Measurements from ENCODE around the gene NTSR1.

Gene NTSR1

DNA sequence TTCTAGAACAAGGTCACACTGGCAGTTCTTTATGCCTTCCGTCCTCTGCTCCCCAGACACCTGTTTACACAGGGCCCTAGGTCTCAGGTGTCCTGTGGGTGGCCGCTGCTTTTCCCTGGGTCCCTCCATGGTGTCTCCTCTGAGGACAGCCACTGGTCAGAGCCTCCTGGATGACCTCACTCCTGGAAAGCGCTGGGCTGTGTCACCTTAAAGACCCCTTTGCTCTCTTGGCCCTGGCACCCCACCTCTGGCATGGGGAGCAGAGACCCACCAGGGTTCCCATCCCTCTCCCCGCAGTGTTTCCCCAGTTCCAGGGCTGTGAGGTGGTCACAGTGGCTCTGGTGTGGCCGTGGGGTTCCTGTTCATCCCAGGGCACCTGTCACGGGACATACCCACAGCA lies 33.9 kb downstream of the NTSR1 start:
- DNase-seq, result no peak

DNA sequence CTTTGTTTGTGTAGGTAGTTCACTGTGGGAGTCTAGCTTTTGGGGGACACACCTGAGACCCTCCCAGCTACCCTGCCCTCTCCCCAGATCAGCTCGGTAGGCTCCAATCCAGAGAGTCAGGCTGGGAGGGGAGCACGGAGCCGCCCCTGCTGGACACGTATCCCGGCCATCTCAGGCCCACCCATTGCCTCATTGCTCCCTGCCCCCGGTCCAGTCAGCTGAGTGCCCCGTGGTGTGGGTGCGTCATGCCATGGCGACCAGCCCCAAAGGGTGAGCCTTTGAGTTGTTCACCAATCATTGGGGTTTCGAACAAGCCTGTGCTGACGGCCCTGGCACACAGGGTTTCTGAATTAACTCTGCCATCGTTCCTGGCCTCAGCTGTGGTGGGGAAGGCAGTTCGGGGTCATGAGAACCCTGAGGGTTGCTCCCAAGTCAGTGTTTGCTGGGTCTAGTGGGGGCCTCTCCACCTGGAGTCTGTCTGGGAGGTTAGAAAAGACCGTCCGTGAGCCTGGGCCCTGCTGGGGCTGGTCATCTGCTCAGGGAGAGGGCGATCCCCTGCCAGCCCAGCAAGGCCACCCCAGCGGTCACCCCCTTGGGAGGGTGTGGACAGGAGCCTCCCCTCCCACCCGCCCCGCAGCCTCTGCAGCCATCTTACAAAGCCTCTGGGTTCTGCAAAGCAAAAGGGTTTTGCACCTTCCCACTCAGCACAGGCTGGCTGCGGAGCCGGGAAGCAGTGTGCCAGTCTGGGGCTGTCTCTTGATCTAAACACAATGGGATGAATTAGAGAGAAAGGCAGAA lies 34.5 kb downstream of the NTSR1 start:
- no peak for DNase-seq

DNA sequence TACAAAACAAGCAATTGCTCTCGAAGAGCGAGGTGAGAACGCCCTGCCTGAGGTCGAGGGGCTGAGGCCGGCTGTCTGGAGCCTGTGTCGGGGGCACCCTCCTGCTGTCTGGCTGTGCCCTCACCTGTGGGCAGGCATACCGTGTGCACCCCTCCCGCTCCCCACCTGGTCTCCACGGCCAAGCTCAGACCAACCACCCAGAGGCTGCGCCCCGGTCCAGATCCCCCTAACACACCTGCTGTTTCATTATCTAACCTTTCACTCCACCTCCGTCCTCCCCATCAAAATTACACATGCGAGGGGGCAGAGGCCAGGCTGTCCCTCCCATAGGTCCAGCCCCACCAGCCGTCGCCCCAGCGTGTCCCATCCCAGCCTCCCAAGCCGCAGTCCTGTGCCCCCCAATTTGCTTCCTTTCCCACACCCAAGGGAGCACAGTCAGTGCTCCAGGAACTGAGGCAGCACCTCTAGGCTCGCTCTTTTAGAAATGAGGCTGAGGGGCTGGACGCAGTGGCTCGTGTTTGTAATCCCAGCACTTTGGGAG lies 35.2 kb downstream of the NTSR1 start:
- no peak for DNase-seq

DNA sequence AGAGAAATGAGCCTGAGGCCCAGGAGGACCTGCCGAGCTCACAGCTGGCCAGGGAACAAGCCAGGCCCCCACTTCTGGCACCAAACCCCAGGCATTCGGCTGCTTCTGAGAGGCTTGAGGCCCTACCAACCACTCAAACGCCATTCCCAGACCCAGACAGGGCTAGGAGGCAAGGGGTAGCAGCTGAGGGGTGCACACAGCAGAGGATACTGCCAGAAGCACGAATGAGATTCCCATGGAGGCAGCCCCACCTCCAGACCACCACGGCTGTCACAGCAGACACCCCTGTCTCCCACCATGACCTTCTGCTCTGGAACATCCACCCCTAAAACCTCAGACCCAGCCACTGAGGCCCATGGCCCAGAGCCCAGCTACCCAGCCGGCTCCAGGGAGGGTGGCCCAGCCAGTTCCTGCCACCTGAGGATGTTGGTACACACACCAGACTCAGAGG lies 36.1 kb downstream of the NTSR1 start:
- no peak for DNase-seq

DNA sequence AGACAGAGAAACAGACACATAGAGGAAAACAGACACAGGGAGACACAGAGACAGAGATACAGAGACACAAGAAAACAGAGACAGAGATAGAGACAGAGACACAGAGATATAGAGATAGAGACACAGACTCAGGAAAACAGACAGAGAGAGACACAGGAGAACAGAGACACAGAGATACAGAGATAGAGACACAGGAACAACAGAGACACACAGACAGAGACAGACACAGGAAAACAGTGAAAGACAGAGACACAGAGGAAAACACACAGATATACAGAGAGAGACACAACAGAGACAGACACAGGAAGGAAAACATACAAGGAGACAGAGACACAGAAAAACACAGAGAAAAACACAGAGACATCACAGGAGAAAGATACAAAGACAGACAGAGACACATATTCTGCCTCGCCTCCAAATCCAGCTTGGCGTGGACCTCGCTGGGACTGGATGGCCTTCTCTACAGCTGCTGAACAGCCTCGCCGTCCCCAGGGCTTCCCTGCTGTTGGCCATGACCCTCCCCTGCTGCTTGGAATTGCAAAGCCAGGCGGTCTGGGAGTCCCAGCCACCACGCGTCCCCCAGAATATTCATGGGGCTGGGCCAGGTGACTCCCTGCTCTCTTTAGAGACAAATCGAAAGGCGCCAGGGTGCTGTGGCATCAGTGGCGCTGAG lies 36.8 kb downstream of the NTSR1 start:
- no peak for DNase-seq

DNA sequence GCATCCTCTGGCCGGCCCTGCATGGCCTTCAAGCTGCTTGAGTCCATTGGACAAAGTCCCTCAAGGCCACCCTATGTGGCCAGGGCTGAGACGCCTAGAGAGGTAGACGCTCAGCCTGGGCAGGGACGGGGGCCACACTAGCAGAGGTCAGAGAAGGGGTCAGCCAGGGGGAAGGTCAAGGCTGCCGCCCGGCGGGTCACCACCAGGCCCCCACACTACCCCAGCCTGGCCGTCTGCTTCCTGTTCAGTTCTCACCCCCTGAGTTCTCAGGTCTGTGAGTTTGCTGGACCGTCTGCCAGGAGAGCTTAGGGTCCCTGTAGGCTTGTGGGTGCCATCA lies 37.3 kb downstream of the NTSR1 start:
- no peak for DNase-seq

DNA sequence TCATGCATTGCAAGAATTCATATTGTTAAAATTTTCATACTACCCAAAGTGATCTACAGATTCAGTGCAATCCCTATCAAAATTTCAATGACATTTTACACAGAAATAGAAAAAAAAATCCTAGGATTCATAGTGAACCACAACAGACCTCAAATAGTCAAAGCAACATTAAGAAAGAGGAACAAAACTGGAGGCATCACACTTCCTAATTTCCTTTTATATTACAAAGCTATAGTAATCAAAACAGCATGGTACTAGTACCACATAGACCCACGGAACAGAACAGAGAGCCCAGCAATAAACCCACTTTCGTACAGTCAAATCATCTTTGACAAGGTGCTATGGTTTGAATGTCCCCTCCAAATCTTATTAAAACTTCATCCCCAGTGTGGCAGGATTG lies 39.7 kb downstream of the NTSR1 start:
- no peak for DNase-seq

DNA sequence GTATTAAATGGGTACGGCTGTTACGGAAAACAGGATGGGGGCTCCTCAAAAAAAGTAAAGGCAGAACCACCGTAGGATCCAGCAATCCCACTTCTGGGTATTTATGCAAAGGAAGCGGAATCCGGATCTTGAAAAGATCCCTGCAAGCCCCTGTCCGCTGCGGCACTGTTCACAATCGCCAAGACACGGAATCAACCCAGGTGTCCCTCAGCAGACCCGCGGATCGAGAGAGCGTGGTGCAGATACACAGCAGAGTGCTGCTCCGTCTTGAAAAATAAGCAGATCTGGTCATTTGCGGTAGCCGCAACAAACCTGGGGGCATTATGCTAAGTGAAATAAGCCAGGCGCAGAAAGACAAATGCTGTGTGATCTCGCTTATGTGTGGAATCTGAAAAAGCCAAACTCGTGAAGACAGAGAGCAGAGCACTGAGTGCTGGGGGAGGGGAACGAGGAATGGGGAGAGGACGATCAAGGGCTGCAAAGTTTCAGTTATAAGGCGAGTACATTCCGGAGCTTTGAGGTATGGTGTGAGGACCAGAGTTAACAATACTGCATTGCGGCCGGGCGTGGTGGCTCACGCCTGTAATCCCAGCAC lies 41.3 kb downstream of the NTSR1 start:
- no peak for DNase-seq

DNA sequence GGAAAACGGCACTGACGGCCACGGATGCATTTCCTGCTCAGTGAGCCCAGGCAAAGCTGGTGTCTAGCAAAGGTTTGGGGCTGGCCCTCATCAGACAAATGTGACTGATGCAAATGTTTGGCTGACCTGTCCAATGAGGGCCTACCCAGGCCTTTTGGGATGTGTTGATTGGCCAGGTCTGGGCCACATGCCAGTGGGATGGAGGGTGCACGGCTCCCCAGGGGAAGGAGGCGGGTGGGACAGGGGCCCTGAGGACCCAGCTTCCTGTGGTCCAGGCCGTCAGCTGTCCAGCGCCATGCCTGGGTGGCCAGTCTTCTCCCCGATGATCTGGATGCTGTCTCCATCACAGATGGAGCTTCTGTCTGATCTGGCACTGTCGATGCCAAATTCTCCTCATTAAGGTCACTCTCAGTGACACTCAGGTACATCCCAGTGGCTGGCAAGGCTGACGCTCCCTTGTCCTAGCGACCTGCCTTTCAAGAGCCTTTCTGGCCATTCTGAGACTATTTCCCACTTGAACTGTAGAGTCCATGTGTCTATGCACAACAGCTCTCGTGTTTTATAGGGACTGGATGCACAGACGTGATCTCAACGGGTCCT lies 43.0 kb downstream of the NTSR1 start:
- no peak for DNase-seq

DNA sequence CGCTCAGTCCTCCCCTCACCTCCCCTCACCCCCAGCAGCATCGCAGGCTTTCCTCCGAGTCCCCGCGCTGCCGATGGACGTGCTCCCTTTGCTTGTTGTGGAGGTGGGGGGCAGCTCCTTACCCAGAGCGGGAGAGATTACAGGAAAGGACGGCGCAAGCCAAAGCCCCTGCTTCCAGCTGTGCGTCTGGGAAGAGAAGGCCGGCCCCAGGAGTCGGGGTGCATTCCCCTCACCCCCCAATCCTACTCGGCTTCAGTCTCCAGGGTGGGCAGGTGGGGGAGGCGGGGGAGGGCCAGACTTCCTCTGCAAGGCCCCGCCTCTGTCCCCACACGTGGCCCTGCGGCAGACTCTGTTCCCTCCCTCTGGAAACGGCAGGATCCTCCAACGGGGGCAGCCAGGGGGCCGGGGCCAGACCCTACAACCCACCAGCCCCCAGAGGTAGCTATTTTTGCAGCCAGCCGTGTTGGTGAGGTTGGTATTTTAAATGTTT lies 43.6 kb downstream of the NTSR1 start:
- no peak for DNase-seq

DNA sequence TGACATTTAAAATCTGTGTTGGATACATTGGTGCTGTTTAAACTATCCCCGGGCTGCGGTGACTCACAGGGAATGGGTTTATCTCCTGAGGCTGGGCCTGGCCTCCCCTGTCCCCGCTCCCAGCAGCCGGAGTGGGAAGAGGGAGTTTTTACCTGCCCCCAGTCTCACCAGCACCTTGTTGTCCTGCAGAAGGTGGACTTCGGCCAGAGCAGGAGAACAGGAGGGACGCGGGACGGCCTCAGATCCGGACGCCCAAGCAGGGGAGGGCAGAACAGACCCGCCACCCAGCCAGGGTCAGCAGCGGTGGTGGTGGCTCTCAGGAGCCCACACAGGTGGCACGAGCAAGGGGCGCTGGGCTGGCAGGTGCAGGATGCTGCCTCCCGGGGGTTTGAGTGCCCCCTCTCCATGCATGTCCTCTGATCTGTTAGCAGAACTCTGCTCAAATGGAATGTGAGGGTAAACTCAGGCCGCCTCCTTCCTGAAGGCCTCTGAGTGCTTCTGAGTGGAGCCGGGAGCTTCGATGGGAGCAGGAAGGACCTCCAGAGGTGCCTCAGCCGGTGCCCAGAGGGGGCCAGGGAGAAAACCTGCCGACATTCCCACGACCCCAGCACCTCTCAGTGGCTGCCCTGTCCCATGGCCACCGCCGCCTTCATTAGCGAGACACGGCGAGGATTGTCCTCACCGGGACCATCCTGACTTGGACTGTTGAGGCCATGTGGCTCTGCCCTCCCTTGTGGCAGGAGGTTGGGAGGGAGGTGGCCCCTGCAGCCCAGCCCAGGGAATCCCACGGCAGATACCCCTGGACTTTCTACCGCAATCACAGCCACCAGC lies 44.2 kb downstream of the NTSR1 start:
- DNase-seq, result no peak

DNA sequence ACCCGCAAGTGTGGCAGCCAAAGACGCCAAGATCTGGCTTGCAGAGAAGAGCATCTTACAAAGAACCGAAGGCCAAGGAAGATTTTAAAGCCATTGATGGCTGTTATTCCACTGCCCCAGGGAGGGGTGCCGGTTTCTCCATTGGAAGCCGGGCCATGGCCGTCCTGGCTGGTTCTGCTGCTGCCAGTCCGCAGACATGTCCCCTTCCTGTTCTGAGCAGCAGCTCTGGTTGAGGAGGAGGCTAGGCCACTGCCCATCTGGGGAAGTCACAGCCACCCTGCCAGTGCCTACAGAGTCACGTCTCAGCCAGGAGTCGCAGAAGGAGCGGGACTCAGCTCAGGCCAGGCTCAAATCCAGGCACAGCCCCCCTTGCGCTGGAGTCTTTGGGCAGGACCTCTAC lies 45.0 kb downstream of the NTSR1 start:
- DNase-seq, result no peak

DNA sequence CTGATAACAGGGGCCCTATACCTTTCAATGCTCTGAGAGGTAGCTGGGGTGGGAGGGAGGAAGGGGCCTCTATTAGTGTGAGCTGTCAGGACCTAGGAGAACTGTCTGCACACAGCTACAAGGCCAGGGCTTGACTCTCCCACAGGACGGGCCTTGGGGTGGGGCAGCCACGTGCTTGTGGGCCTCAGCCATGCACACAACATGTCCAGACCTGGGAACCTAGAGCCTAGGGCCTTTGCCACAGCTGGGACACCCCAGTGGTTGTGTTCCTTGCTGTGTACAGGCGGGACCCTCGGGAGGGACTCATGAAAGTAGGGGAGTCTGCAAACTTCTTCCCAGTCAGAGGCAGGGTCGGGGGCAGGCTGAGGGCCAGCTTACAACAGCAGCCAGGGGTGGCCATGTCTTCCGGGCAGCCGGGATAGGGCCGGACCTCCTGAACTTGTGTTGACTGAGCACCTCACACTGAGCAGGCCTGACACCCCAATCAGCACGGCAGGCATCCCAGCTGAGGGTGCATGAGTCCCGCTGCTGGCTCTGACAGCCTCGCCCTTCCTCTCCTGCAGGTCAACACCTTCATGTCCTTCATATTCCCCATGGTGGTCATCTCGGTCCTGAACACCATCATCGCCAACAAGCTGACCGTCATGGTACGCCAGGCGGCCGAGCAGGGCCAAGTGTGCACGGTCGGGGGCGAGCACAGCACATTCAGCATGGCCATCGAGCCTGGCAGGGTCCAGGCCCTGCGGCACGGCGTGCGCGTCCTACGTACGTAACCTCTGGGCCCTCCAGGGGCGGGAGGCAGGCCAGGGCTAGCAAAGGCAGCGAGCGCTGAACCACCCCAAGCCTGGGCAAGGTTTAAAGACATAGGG lies 45.7 kb downstream of the NTSR1 start:
- DNase-seq, result no peak

DNA sequence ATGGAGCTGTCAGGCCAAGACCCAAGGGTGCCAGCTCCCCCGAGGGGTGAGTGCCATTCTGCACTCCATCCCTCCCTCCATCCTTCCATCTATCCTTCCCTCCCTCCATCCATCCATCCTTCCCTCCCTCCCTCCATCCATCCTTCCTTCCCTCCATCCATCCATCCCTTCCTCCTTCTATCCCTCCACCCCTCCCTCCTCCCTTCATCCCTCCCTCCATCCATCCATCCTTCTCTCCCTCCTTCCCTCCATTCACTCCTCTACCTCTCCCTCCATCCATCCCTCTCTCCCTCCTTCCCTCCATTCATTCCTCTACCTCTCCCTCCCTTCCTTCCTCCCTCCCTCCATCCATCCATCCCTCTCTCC lies 46.3 kb downstream of the NTSR1 start:
- DNase-seq, result no peak

DNA sequence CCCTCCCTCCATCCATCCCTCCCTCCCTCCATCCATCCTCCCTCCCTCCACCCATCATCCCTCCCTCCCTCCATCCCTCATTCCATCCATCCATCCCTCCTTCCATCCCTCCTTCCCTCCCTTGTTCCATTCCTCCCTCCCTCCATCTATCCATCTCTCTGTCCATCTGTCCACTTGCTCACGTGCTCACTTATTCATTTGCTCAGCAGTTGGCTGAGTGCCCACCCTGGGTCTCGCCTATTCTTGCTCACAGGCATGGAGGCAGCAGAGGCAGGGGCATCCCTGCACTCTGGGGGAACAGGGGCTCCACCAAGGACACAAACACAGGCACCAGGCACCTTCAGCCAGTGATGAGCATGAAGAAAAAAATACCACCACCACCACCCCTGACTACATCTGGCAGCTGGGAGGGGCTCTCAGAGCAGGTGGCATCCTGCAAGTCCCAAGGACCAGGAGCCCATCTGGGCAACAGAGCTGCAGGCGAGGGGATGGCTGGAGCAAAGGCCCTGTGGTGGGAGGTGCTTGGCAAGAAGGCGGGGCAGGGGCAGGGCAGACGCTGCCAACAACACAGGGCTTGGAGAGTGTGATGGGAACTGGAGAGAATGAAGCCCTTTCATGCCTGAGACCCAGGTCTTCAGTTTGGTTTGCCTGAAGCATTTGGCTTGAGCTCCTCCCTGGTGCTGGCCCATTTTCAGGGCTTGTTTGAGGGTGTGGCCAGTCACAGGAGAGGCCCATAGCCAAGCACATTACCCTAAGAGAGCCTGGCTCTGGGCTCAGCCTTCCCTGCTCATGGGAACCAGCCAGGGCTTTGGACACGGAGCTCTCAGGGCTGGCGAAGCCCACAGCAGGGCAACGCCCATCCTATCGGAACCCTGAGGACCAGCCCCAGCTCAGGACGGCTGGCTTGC lies 47.4 kb downstream of the NTSR1 start:
- no peak for DNase-seq

DNA sequence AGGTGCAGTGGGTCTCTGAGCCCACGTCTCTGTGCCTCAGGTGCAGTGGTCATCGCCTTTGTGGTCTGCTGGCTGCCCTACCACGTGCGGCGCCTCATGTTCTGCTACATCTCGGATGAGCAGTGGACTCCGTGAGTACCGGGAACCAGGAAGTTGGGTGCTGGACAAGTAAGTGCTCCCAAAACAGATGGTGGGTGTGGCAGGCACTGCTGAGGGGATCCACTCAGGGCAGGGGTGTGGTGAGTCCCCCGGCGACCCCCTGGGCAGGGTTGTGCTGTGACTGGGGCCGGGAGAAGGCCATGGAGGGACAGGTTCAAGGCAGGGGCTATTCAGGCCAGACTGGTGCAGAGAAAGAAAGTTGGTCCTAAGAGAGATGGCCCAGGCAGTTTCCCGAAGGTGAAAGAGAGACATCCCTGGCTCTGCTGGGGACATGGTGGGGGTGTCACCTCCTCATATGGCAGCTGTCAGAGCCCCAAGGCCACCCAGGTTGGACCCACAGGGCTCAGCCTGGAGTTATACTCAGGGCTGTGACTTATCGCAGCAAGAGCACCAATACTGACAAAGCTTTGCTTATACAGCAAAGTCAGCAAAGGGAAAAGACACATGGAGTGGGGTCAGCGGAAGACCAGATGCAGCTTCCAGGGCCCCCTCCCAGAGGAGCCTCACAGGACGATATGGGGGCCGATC lies 49.7 kb downstream of the NTSR1 start:
- no peak for DNase-seq

DNA sequence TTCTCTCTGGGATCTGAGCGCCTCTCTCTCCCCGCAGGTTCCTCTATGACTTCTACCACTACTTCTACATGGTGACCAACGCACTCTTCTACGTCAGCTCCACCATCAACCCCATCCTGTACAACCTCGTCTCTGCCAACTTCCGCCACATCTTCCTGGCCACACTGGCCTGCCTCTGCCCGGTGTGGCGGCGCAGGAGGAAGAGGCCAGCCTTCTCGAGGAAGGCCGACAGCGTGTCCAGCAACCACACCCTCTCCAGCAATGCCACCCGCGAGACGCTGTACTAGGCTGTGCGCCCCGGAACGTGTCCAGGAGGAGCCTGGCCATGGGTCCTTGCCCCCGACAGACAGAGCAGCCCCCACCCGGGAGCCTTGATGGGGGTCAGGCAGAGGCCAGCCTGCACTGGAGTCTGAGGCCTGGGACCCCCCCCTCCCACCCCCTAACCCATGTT lies 51.4 kb downstream of the NTSR1 start:
- no peak for DNase-seq

DNA sequence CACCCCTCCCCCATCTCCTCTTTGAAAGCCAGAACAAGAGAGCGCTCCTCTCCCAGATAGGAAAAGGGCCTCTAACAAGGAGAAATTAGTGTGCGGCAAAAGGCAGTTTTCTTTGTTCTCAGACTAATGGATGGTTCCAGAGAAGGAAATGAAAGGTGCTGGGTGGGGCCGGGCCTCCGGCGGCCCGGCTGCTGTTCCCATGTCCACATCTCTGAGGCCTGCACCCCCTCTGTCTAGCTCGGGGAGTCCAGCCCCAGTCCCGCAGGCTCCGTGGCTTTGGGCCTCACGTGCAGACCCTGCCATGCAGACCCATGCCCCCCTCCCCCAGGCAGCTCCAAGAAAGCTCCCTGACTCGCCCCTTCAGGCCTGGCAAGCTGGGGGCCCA lies 51.8 kb downstream of the NTSR1 start:
- no peak for DNase-seq

DNA sequence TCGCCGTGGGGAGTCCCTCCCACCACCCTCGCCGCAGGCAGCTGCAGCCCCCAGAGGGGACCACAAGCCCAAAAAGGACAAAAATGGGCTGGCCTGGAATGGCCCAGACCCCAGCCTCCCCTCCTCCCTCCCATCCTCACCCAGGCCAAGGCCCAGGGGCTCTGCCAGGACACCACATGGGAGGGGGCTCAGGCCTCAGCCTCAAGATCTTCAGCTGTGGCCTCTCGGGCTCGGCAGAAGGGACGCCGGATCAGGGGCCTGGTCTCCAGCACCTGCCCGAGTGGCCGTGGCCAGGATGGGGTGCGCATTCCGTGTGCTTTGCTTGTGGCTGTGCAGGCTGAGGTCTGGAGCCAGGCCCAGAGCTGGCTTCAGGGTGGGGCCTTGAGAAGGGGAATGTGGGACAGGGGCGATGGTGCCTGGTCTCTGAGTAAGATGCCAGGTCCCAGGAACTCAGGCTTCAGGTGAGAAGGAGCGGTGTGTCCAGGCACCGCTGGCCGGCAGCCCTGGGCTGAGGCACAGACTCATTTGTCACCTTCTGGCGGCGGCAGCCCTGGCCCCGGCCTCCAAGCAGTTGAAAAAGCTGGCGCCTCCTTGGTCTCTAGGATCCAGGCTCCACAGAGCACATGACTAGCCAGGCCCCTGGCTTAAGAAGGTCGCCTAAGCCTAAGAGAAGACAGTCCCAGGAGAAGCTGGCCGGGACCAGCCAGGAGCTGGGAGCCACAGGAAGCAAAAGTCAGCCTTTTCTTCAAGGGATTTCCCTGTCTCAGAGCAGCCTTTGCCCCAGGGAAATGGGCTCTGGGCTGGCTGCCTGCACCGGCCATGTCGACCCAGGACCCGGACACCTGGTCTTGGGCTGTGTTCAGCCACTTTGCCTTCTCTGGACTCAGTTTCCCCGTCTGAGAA lies 52.5 kb downstream of the NTSR1 start:
- no peak for DNase-seq

Measured in NCI-H526 treated with DMSO at 0.1 percent for 48 hours (cell line).